Measurements from ENCODE around the gene EEF1AKMT3.

EEF1AKMT3 gene

DNA sequence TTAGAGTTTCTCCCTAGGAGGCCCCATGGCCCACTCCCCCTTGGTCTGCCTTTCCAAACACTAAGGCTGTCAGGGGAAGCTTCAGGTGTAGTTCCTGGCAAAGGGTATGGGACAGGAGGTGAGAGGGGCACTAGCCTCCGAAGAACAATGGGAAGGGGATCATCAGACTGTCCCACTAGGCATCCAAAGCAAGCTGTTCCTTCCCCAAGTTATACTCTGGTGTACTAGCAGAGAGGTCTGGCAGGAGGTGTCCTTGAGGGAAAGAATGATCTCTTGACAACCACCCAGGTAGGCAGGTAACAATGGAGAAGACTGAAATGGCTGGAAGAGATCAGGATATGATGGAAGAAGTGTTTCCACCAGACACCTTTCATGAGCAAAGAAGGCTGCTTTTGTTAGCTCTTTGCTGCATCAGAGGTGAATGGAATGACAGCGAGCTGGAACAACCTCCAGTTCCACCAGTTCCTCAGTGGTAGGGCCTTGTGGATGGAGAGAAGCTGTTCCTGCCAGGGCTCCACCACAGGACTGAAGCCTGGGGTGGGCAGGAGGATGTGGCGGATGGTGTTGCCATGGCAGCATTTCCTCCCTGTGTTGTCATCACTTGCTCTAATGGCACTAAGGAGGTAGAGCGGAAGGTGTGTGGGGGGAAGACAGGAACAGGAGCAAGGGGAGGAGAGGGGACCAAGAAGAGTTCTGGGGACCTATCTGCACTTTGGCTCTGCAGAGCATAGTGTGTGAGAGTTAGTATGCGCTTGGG is 31.6 kb upstream of the EEF1AKMT3 start:
- no peaks in the 10 kb centered on the region for H3K9me3 Mint-ChIP-seq
- peaks cover 63% of the 10 kb centered on the region for H3K4me1 Mint-ChIP-seq (ENCODE audit: low read depth)
- H3K27me3 Mint-ChIP-seq: no peaks in the 10 kb centered on the region
- peak overlapping the region; percentile 95 for H3K4me3 Mint-ChIP-seq
- H3K36me3 Mint-ChIP-seq (ENCODE audit: low read depth): peaks cover 18% of the 10 kb centered on the region
- H3K27ac Mint-ChIP-seq: peak overlapping the region; percentile 92

DNA sequence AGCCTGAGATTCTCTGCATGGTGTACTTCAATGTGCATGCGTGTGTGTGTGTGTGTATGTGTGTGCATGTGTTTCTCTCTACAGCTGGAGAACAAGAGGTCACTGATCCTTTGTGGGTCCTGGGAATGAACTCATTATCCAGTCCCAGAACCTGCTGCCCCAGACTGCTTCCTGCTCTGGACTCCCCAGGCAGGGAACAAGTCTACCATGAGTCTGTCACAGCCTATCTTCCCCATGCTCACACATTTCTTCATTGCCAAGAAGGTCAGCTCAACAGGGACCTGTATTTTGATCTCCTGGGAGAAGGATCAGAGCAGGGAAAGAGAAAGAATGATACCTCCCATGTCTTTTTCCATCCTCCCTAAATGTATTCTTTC is 31.0 kb upstream of the EEF1AKMT3 start:
- peaks cover 66% of the 10 kb centered on the region for H3K4me1 Mint-ChIP-seq (ENCODE audit: low read depth)
- H3K27me3 Mint-ChIP-seq: no peaks in the 10 kb centered on the region
- H3K9me3 Mint-ChIP-seq: no peaks in the 10 kb centered on the region
- H3K27ac Mint-ChIP-seq: peak overlapping the region; percentile 92
- peak overlapping the region; percentile 95 for H3K4me3 Mint-ChIP-seq
- H3K36me3 Mint-ChIP-seq (ENCODE audit: low read depth): peaks cover 20% of the 10 kb centered on the region

DNA sequence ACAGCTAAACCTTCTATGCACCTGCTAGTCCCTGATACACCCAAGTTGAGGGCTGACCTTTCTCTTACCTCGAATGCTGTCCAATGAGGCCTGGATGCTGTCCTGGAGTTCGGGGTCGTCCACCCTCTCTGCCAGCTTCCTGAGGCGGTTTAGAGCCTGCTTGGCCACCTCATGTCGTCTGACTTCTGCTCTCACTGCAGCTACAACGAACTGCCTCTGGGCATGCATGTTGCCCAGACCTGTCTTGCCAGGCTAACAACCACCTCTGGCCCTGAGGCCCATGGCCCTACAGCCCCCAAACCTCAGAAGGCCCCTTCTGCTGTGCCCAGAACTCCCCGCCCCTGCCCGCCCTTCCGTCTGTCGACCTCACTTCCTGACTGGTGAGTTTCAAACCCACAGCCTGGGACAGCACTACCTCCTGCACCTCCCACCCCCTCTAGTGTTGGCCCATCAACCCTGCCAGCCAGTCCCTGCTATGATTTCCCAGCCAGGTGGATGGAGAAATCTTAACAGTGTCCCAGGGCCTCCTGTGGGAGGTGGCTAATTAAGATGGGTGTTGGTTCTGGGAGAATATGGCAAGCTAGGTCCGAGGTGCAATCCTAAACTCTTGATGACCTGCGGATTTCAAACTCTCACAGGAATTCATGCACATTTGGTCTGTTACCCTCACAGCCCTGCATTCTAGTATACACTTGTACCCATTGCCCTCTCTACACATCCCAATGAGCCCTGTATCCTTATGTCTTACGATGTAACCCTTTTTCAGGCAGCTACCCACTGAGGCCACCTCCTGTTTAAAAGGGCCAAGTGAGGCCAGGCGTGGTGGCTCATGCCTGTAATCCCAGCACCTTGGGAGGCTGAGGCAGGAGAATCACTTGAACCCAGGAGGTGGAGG is 30.3 kb upstream of the EEF1AKMT3 start:
- Mint-ChIP-seq H3K27ac (peak overlapping the region; percentile 92), H3K4me3 (peak overlapping the region; percentile 95), H3K27me3 (no peaks in the 10 kb centered on the region), H3K36me3 (ENCODE audit: low read depth) (peaks cover 21% of the 10 kb centered on the region), H3K4me1 (ENCODE audit: low read depth) (peaks cover 63% of the 10 kb centered on the region), H3K9me3 (no peaks in the 10 kb centered on the region)

DNA sequence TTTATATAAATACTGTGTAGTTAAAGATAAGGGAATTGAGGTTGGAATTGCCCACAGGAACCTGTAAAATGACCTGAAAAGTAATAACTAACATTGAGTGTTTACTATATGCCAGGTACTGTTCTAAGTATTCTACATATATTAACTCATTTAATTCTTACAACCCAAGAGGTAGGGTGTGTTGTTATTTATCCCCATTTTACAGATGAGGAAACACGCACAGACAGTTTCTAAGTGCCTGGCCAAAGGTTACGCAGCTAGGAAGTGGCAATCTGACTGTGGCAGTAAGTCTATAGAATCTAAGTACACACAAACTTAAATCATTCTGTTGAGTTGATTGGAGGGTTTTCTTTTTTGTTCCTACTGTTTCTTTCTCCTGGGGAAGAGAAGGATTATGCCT is 28.6 kb upstream of the EEF1AKMT3 start:
- no peaks in the 10 kb centered on the region for H3K9me3 Mint-ChIP-seq
- H3K36me3 Mint-ChIP-seq (ENCODE audit: low read depth): peaks cover 34% of the 10 kb centered on the region
- peak overlapping the region; percentile 92 for H3K27ac Mint-ChIP-seq
- H3K4me1 Mint-ChIP-seq (ENCODE audit: low read depth): peaks cover 66% of the 10 kb centered on the region
- H3K27me3 Mint-ChIP-seq: no peaks in the 10 kb centered on the region
- peak overlapping the region; percentile 90 for H3K4me3 Mint-ChIP-seq

GRCh38 chr12:57744194-57744776 is 28.1 kb upstream of the EEF1AKMT3 start:
- peak overlapping the region; percentile 90 for H3K4me3 Mint-ChIP-seq
- H3K36me3 Mint-ChIP-seq (ENCODE audit: low read depth): peaks cover 36% of the 10 kb centered on the region
- H3K27ac Mint-ChIP-seq: peak overlapping the region; percentile 92
- H3K4me1 Mint-ChIP-seq (ENCODE audit: low read depth): peaks cover 66% of the 10 kb centered on the region
- no peaks in the 10 kb centered on the region for H3K27me3 Mint-ChIP-seq
- no peaks in the 10 kb centered on the region for H3K9me3 Mint-ChIP-seq

GRCh38 chr12:57744777-57745484 is 27.5 kb upstream of the EEF1AKMT3 start, which contains the start of gene TSPAN31:
TSS of gene TSPAN31 (plus strand) at chr12:57745039. CDS start at chr12:57745155, 116 bp downstream.
- Mint-ChIP-seq H3K9me3 (no peaks in the 10 kb centered on the region), H3K36me3 (ENCODE audit: low read depth) (peaks cover 37% of the 10 kb centered on the region), H3K27me3 (no peaks in the 10 kb centered on the region), H3K4me3 (peak within 1 kb of the TSS; percentile 90), H3K4me1 (ENCODE audit: low read depth) (peaks cover 62% of the 10 kb centered on the region), H3K27ac (peak within 1 kb of the TSS; percentile 92)

GRCh38 chr12:57745485-57745881 is 26.9 kb upstream of the EEF1AKMT3 start:
- H3K4me1 Mint-ChIP-seq (ENCODE audit: low read depth): peaks cover 61% of the 10 kb centered on the region
- no peaks in the 10 kb centered on the region for H3K27me3 Mint-ChIP-seq
- H3K4me3 Mint-ChIP-seq: peak overlapping the region; percentile 90
- H3K36me3 Mint-ChIP-seq (ENCODE audit: low read depth): peaks cover 42% of the 10 kb centered on the region
- peak overlapping the region; percentile 92 for H3K27ac Mint-ChIP-seq
- H3K9me3 Mint-ChIP-seq: no peaks in the 10 kb centered on the region

- H3K27ac Mint-ChIP-seq: peak overlapping the region; percentile 92
- peaks cover 61% of the 10 kb centered on the region for H3K4me1 Mint-ChIP-seq (ENCODE audit: low read depth)
- H3K27me3 Mint-ChIP-seq: no peaks in the 10 kb centered on the region
- H3K9me3 Mint-ChIP-seq: no peaks in the 10 kb centered on the region
- peaks cover 48% of the 10 kb centered on the region for H3K36me3 Mint-ChIP-seq (ENCODE audit: low read depth)
- peak overlapping the region; percentile 90 for H3K4me3 Mint-ChIP-seq
Observed at GRCh38 chr12:57746025-57746424, 26.4 kb upstream of the EEF1AKMT3 start.

DNA sequence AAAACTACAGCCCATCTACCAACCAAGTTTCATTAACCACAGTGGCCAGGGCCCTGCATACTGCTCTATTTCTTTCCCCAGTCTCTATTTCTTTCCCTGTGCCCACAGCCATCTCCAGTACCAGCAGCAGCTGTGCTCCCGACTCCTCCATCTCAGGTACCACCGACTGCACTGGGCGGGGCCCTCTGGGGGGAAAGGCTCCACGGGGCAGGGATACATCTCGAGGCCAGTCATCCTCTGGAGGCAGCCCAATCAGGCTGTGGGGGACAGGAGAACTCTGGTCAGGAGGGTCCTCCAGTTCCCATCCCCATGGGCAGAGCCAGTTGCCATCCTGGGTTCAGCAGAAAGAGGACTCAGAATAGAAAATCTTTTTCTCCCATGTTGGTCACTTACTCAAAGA is 23.4 kb upstream of the EEF1AKMT3 start:
- no peaks in the 10 kb centered on the region for H3K27me3 Mint-ChIP-seq
- H3K4me3 Mint-ChIP-seq: no peak overlapping the region
- H3K9me3 Mint-ChIP-seq: no peaks in the 10 kb centered on the region
- H3K27ac Mint-ChIP-seq: peak overlapping the region; percentile 28
- H3K4me1 Mint-ChIP-seq (ENCODE audit: low read depth): peaks cover 72% of the 10 kb centered on the region
- peaks cover 58% of the 10 kb centered on the region for H3K36me3 Mint-ChIP-seq (ENCODE audit: low read depth)

DNA sequence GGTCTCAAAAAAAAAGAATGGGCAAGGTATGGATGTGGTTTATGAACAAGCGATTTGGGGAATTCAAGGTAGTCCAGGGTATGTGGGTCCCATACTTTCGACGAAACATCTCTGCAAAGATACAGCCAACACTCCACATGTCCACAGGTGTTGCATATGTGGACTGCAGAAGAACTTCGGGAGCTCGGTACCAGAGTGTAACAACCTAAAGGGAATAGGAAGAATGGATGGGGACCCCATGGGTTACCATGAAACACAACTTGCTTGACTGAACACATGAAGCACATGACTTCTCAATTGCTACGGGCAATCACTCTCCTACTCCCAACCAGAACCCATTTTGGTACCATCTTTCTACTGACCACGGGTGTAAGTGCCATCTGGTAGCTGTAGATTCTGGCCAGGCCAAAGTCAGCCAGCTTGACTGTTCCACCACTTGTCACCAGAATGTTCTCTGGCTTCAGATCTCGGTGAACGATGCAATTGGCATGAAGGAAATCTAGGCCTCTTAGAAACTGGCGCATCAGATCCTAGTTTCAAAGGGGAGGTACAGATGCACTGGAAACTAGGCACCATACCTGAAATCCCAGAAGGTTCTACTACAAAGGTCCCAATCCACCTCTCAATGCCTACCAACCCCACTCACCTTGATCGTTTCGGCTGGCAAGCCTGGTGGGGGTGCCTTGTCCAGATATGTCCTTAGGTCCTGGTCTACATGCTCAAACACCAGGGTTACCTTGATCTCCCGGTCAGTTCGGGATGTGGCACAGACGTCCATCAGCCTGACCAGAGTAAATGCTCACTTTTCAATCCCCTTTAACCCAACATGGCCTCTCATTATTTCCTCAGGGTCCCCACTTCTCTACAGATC is 21.6 kb upstream of the EEF1AKMT3 start:
- no peaks in the 10 kb centered on the region for H3K27me3 Mint-ChIP-seq

DNA sequence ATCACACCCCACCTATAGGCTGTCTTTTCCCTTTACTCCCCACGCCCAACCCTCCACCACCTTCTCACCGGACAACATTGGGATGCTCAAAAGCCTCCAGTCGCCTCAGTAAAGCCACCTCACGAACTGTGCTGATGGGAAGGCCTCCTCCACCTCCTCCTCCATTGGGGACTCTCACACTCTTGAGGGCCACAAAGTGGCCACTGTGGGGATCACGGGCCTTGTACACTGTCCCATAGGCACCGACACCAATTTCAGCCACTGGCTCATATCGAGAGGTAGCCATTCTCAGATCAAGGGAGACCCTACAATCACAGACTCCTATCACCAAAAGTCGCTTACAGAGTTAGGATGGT is 21.0 kb upstream of the EEF1AKMT3 start:
- Mint-ChIP-seq H3K9me3 (no peaks in the 10 kb centered on the region), H3K4me3 (peak overlapping the region; percentile 96), H3K36me3 (ENCODE audit: low read depth) (peaks cover 50% of the 10 kb centered on the region), H3K4me1 (ENCODE audit: low read depth) (peaks cover 60% of the 10 kb centered on the region), H3K27ac (peak overlapping the region; percentile 97), H3K27me3 (no peaks in the 10 kb centered on the region)

More for the DNA sequence above, 21.6 kb upstream of the EEF1AKMT3 start:
- peak overlapping the region; percentile 96 for H3K4me3 Mint-ChIP-seq
- H3K27ac Mint-ChIP-seq: peak overlapping the region; percentile 97
- peaks cover 54% of the 10 kb centered on the region for H3K36me3 Mint-ChIP-seq (ENCODE audit: low read depth)
- no peaks in the 10 kb centered on the region for H3K9me3 Mint-ChIP-seq
- peaks cover 62% of the 10 kb centered on the region for H3K4me1 Mint-ChIP-seq (ENCODE audit: low read depth)

DNA sequence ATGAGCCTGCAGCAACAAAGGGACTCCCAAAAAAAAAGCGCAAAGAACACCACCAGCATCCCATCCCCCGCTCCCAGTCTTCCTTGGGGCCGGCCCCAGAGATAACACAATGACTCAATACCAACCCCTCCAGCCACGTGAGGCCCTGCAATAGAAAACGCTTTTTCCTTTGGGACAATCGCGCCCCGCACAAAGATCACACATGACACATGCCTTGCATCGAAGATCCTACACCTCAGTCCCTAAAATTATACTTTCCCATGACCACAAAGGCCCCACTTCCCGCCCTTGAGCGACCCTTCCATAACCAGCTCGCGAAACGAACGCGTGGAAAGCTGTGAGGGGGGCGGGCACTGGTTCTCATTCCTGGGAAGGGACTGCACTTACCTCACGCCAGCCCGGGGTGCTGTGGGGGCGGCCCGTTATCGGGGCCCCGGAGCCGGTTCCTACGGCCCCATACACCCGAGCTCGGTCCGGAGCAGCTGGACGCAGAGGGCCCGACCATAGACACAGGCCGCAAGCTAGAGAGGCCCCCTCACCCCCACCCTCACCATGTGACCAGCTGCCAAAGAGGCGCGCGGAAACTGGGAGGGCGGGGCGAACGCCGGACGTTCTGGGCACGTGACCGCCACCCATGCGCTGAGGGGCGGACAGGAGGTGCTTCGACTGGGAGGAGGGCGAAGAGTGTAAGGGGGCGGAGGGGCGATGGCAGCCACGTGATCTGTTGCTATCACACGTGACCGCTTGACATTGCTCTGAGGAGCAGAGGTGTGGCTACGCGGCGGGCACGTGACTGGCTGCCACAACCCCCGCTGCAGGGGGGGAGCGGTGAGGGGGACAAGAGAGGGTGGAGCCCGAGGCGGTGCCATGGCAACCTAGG is 20.4 kb upstream of the EEF1AKMT3 start, which contains the start of gene CDK4:
Gene CDK4, minus strand, starts transcription at position 523 of the 880 bp plus-strand sequence. CDS start 593 bp downstream, outside the sequence.
- Mint-ChIP-seq H3K4me1 (ENCODE audit: low read depth) (peaks cover 63% of the 10 kb centered on the region), H3K36me3 (ENCODE audit: low read depth) (peaks cover 44% of the 10 kb centered on the region), H3K9me3 (no peaks in the 10 kb centered on the region)

GRCh38 chr12:57752668-57753000 is 19.8 kb upstream of the EEF1AKMT3 start:
- Mint-ChIP-seq H3K27ac (peak overlapping the region; percentile 97), H3K4me3 (peak overlapping the region; percentile 96), H3K27me3 (no peaks in the 10 kb centered on the region), H3K9me3 (no peaks in the 10 kb centered on the region), H3K4me1 (ENCODE audit: low read depth) (peaks cover 60% of the 10 kb centered on the region), H3K36me3 (ENCODE audit: low read depth) (peaks cover 39% of the 10 kb centered on the region)

More for the DNA sequence above, 20.4 kb upstream of the EEF1AKMT3 start, which contains the start of gene CDK4:
- Mint-ChIP-seq H3K27me3 (no peaks in the 10 kb centered on the region), H3K27ac (peak within 1 kb of the TSS; percentile 97), H3K4me3 (peak within 1 kb of the TSS; percentile 96)

Measured in stimulated activated naive CD8-positive, alpha-beta T cell treated with anti-CD3 and anti-CD28 coated beads, Interleukin-15, Interleukin-2, amounts not matched to agents 100 ng/mL and 50 ng/mL, for 24 hours (primary cell).